Activated naive CD8-positive, alpha-beta T cell (primary cell): ENCODE measurements around the gene ZNF735.
"Not testable (repeated sequence)": the region's sequence is repeated elsewhere in the genome, so short reads cannot be mapped to it uniquely, and the experiment has no call there.

Source experiments
- H3K27ac Mint-ChIP-seq: one replicate; pipeline ENCODE4 v1.8.0; 2021; ENCODE audit warnings: mixed read lengths
- H3K27me3 Mint-ChIP-seq: one replicate; pipeline ENCODE4 v1.8.0; 2021; ENCODE audit warnings: mixed read lengths
- H3K36me3 Mint-ChIP-seq: one replicate; pipeline ENCODE4 v1.8.0; 2021; ENCODE audit warnings: mixed read lengths
- H3K4me1 Mint-ChIP-seq: one replicate; pipeline ENCODE4 v1.8.0; 2021; ENCODE audit warnings: low read depth, mixed read lengths
- H3K4me3 Mint-ChIP-seq: one replicate; pipeline ENCODE4 v1.8.0; 2021; ENCODE audit warnings: mild to moderate bottlenecking, mixed read lengths
- H3K9me3 Mint-ChIP-seq: one replicate; pipeline ENCODE4 v1.8.0; 2021; ENCODE audit warnings: low read depth, mixed read lengths

Gene ZNF735

GRCh38 chr7:64206903-64207302 is at the start of gene ZNF735:
Gene ZNF735 (plus strand): TSS chr7:64207203. CDS start chr7:64207203, 0 bp downstream.
- no peaks in the 10 kb centered on the region for H3K4me1 Mint-ChIP-seq
- no peak within 1 kb of the TSS for H3K4me3 Mint-ChIP-seq
- peaks cover 4% of the 10 kb centered on the region for H3K9me3 Mint-ChIP-seq

GRCh38 chr7:64170974-64171373 is 36.0 kb upstream of the ZNF735 start:
- not testable (repeated sequence) for H3K4me3 Mint-ChIP-seq, H3K36me3 Mint-ChIP-seq, H3K4me1 Mint-ChIP-seq, H3K27me3 Mint-ChIP-seq, H3K27ac Mint-ChIP-seq
- peaks cover 13% of the 10 kb centered on the region for H3K9me3 Mint-ChIP-seq

More at GRCh38 chr7:64206903-64207302, at the start of gene ZNF735:
- Mint-ChIP-seq H3K27ac (no peak within 1 kb of the TSS), H3K36me3 (no peaks in the 10 kb centered on the region), H3K27me3 (no peaks in the 10 kb centered on the region)

- H3K4me3 Mint-ChIP-seq, result no peak overlapping the region
- peaks cover 17% of the 10 kb centered on the region for H3K9me3 Mint-ChIP-seq
- peaks cover 2% of the 10 kb centered on the region for H3K27me3 Mint-ChIP-seq
- H3K27ac Mint-ChIP-seq, result no peak overlapping the region
- H3K4me1 Mint-ChIP-seq, result no peaks in the 10 kb centered on the region
- no peaks in the 10 kb centered on the region for H3K36me3 Mint-ChIP-seq
Measured at GRCh38 chr7:64174328-64174727, 32.7 kb upstream of the ZNF735 start.

- H3K4me3 Mint-ChIP-seq, result no peak overlapping the region
- H3K4me1 Mint-ChIP-seq, result no peaks in the 10 kb centered on the region
- H3K27ac Mint-ChIP-seq, result no peak overlapping the region
- H3K27me3 Mint-ChIP-seq, result peaks cover 2% of the 10 kb centered on the region
- peaks cover 14% of the 10 kb centered on the region for H3K9me3 Mint-ChIP-seq
- H3K36me3 Mint-ChIP-seq, result no peaks in the 10 kb centered on the region
Measured at GRCh38 chr7:64174941-64175340, 32.1 kb upstream of the ZNF735 start.

- Mint-ChIP-seq H3K27ac (no peak overlapping the region), H3K27me3 (peaks cover 9% of the 10 kb centered on the region), H3K9me3 (peaks cover 7% of the 10 kb centered on the region), H3K4me1 (no peaks in the 10 kb centered on the region), H3K4me3 (no peak overlapping the region), H3K36me3 (peaks cover 2% of the 10 kb centered on the region)
Measured at GRCh38 chr7:64180989-64181388, 26.0 kb upstream of the ZNF735 start.

- no peaks in the 10 kb centered on the region for H3K4me1 Mint-ChIP-seq
- peaks cover 9% of the 10 kb centered on the region for H3K27me3 Mint-ChIP-seq
- H3K4me3 Mint-ChIP-seq, result no peak overlapping the region
- no peak overlapping the region for H3K27ac Mint-ChIP-seq
- peaks cover 7% of the 10 kb centered on the region for H3K9me3 Mint-ChIP-seq
- H3K36me3 Mint-ChIP-seq, result peaks cover 2% of the 10 kb centered on the region
Measured at GRCh38 chr7:64181586-64181985, 25.4 kb upstream of the ZNF735 start.

GRCh38 chr7:64182036-64182790 is 24.8 kb upstream of the ZNF735 start:
- Mint-ChIP-seq H3K9me3 (peaks cover 10% of the 10 kb centered on the region), H3K27ac (no peak overlapping the region), H3K4me3 (no peak overlapping the region), H3K36me3 (peaks cover 2% of the 10 kb centered on the region), H3K27me3 (peaks cover 9% of the 10 kb centered on the region), H3K4me1 (no peaks in the 10 kb centered on the region)

- H3K27ac Mint-ChIP-seq, result no peak overlapping the region
- H3K27me3 Mint-ChIP-seq, result peaks cover 9% of the 10 kb centered on the region
- H3K36me3 Mint-ChIP-seq, result peaks cover 2% of the 10 kb centered on the region
- no peak overlapping the region for H3K4me3 Mint-ChIP-seq
- H3K9me3 Mint-ChIP-seq, result peaks cover 10% of the 10 kb centered on the region
- no peaks in the 10 kb centered on the region for H3K4me1 Mint-ChIP-seq
Measured at GRCh38 chr7:64183126-64183742, 23.8 kb upstream of the ZNF735 start.

- Mint-ChIP-seq H3K4me3 (no peak overlapping the region), H3K9me3 (peaks cover 7% of the 10 kb centered on the region), H3K27ac (no peak overlapping the region)
Measured at GRCh38 chr7:64183827-64184372, 23.1 kb upstream of the ZNF735 start.

GRCh38 chr7:64184376-64184775 is 22.6 kb upstream of the ZNF735 start:
- H3K27me3 Mint-ChIP-seq, result peaks cover 9% of the 10 kb centered on the region
- no peak overlapping the region for H3K4me3 Mint-ChIP-seq
- no peak overlapping the region for H3K27ac Mint-ChIP-seq
- H3K4me1 Mint-ChIP-seq, result no peaks in the 10 kb centered on the region
- peaks cover 12% of the 10 kb centered on the region for H3K9me3 Mint-ChIP-seq
- H3K36me3 Mint-ChIP-seq, result peaks cover 2% of the 10 kb centered on the region

More at GRCh38 chr7:64183827-64184372, 23.1 kb upstream of the ZNF735 start:
- Mint-ChIP-seq H3K36me3 (peaks cover 2% of the 10 kb centered on the region), H3K27me3 (peaks cover 9% of the 10 kb centered on the region), H3K4me1 (no peaks in the 10 kb centered on the region)

GRCh38 chr7:64187408-64187807 is 19.6 kb upstream of the ZNF735 start:
- no peaks in the 10 kb centered on the region for H3K36me3 Mint-ChIP-seq
- H3K4me3 Mint-ChIP-seq, result no peak overlapping the region

GRCh38 chr7:64192148-64192704 is 14.8 kb upstream of the ZNF735 start:
- peaks cover 18% of the 10 kb centered on the region for H3K9me3 Mint-ChIP-seq

More at GRCh38 chr7:64187408-64187807, 19.6 kb upstream of the ZNF735 start:
- Mint-ChIP-seq H3K4me1 (no peaks in the 10 kb centered on the region), H3K27me3 (no peaks in the 10 kb centered on the region), H3K9me3 (peaks cover 10% of the 10 kb centered on the region), H3K27ac (no peak overlapping the region)

GRCh38 chr7:64192775-64193174 is 14.2 kb upstream of the ZNF735 start:
- Mint-ChIP-seq H3K27ac (no peak overlapping the region), H3K9me3 (peaks cover 18% of the 10 kb centered on the region), H3K4me1 (no peaks in the 10 kb centered on the region), H3K4me3 (no peak overlapping the region), H3K27me3 (no peaks in the 10 kb centered on the region), H3K36me3 (no peaks in the 10 kb centered on the region)

More at GRCh38 chr7:64192148-64192704, 14.8 kb upstream of the ZNF735 start:
- H3K4me3 Mint-ChIP-seq, result no peak overlapping the region
- no peak overlapping the region for H3K27ac Mint-ChIP-seq
- H3K27me3 Mint-ChIP-seq, result no peaks in the 10 kb centered on the region
- H3K4me1 Mint-ChIP-seq, result no peaks in the 10 kb centered on the region
- H3K36me3 Mint-ChIP-seq, result no peaks in the 10 kb centered on the region

GRCh38 chr7:64219710-64220298 is 12.8 kb downstream of the ZNF735 start:
- not testable (repeated sequence) for H3K36me3 Mint-ChIP-seq

GRCh38 chr7:64223366-64223765 is 16.4 kb downstream of the ZNF735 start:
- Mint-ChIP-seq H3K4me1 (no peaks in the 10 kb centered on the region), H3K27me3 (no peaks in the 10 kb centered on the region), H3K4me3 (no peak overlapping the region), H3K36me3 (peaks cover 4% of the 10 kb centered on the region), H3K9me3 (peaks cover 45% of the 10 kb centered on the region), H3K27ac (no peak overlapping the region)

More at GRCh38 chr7:64219710-64220298, 12.8 kb downstream of the ZNF735 start:
- not testable (repeated sequence) for H3K27ac Mint-ChIP-seq, H3K27me3 Mint-ChIP-seq, H3K4me1 Mint-ChIP-seq, H3K4me3 Mint-ChIP-seq
- peaks cover 35% of the 10 kb centered on the region for H3K9me3 Mint-ChIP-seq
